ENCODE measurements around the gene CXorf51B.
"Not testable (repeated sequence)": the region's sequence is repeated elsewhere in the genome, so short reads cannot be mapped to it uniquely, and the experiment has no call there.

Gene CXorf51B

DNA sequence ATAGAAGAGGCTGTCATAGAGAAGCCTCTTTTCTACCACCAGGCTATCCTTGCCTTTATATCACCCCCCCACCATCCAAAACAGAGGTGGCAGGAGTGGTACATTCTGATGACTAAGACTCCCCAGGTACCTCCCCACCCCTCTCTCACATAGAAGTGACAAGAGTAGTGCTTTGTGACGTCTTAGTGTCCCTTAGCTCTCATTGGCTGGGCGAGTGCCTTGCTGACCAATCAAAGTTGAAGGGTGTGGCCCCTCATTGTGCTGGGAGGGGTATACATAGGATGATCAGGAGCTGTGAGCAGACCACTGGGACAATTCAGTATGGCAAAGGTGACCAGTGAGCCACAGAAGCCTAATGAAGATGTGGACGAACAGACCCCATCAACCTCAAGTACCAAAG, at the start of gene CXorf51B:
TSS of gene CXorf51B (plus strand) at position 301 of the 400 bp plus-strand sequence. CDS start at position 322, 21 bp downstream.
- DNase-seq = not testable (repeated sequence)

DNA sequence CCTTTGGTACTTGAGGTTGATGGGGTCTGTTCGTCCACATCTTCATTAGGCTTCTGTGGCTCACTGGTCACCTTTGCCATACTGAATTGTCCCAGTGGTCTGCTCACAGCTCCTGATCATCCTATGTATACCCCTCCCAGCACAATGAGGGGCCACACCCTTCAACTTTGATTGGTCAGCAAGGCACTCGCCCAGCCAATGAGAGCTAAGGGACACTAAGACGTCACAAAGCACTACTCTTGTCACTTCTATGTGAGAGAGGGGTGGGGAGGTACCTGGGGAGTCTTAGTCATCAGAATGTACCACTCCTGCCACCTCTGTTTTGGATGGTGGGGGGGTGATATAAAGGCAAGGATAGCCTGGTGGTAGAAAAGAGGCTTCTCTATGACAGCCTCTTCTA, 5.1 kb downstream of the CXorf51B start, which contains the start of gene CXorf51A:
TSS of gene CXorf51A (minus strand) at position 101 of the 400 bp plus-strand sequence. CDS start at position 80, 21 bp downstream.
- not testable (repeated sequence) for DNase-seq

DNA sequence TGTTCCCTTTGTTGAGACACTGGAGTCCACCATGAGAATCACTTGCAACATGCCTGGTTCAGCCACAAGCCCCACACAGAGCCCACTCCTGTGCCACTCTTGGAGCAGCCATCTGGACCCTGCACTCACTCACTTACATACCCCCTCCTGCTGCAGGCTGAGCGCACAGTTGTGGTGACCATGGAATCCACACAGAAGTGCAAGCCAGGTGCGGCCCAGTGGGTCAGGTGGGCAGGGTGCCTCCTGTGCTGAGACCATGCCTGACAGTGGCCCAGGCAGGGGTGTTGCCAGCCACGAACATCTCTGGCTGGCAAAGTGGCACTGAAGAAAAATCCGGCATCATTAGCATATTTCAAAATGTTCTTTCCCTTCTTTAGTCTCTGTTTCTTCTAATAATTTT, 22.4 kb downstream of the CXorf51B start:
- no peak for DNase-seq

DNA sequence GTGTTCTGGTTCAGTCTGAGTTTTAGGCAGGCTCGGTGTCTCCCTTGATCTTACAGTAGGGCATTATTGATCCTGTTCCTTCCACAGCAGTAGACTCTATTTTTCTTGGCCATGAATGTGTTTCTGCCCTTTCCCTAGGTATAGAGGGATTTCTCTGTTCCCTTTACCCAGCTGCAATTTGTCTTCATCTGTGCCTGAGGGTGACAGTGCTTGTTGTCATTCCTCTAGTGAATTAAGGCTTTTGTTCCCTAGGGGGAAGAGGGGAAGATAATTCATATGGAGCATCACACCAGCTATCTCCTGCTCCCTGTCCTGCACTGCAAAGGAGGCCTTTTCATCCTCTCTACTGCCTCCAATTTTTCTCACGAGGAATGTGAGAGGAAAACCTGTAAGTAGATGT, 44.7 kb downstream of the CXorf51B start:
- no peak for DNase-seq

Measured in KG1 (cell line).